Superior temporal gyrus (tissue), 1 donor: Measurements from ENCODE around the gene TNFRSF18.

Source experiments
- DNase-seq: peaks from one replicate; pipeline ENCODE4 v3.0.0-alpha.2; 2016; ENCODE audit errors: extremely low spot score

The TNFRSF18 gene

GRCh38 chr1:1213345-1214265 is 7.2 kb upstream of the TNFRSF18 start, which contains the start of gene TNFRSF4:
Gene TNFRSF4 (minus strand): TSS chr1:1214153. CDS start chr1:1214127, 26 bp downstream.
- DNase-seq = no peak

DNA sequence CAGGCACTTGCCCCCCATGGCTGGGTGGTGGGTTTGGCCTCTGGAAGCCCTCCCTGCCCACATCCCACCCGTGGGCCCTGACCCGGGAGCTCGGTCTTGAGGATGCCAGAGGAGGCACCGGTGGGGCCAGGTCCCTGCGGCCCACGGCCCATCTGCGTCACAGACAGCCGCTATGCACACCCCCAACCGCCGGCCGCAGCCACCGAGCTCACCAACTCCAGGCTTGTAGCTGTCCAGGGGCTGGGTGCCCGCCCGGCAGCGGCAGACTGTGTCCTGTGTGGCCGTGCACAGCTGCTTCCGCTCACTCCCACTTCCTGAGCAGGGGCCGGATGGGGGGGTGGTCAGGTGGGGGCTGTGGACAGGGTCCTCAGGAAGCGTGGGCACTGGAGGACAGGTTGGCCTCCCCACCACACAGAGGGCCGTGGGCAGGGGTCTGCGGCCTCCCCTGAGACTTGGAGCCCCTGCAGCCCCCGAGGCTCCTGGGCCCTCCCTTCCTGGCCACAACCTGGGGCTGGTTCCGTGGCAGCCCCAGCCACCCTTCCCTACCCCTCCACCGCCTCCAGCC is 6.5 kb upstream of the TNFRSF18 start:
- no peak for DNase-seq

- no peak for DNase-seq
These were observed 5.4 kb upstream of the TNFRSF18 start for GRCh38 chr1:1211541-1212441.

GRCh38 chr1:1210726-1211540 is 4.5 kb upstream of the TNFRSF18 start:
- DNase-seq = no peak

DNA sequence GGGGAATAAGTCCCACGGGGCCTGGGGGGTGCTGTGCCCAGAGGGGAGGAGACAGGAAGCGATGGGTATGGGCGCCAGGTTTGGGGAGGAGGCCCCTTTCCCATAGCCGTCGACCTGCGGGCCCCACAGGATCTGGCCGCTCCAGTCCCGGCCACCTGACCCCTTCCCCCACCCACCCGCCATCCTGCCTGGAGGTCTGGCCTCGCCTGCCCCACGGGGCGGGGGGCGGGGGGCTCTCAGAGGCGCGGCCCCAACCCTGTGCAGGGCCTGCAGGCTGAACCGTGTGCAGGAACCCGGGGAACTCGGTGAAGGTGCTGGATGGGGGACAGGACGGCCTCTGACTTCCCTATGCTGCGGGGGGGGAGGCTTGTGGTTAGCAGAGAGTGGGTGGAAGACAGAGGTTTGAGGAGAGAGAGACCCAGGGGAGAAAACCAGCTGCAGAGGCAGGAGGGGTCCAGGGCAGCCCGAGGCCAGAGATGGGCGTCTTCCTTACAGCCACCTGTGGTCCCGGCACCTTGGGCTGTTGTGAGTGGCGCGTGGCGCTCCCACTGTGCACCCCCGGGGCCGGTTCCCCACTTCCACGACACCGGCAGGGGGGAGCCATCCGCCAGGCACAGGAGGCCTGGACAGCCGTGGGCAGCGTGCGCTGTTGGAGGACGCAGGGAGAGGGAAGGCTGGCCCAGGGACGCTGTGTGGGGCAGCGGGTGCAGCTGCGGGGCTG is 2.5 kb upstream of the TNFRSF18 start:
- no peak for DNase-seq

GRCh38 chr1:1207571-1207892 is 1.1 kb upstream of the TNFRSF18 start:
- no peak for DNase-seq

GRCh38 chr1:1206966-1207531 is 657 bp upstream of the TNFRSF18 start:
- no peak for DNase-seq

GRCh38 chr1:1205769-1206375 is 520 bp downstream of the TNFRSF18 start:
- DNase-seq = no peak

GRCh38 chr1:1204998-1205768 is 1.2 kb downstream of the TNFRSF18 start:
- no peak for DNase-seq

DNA sequence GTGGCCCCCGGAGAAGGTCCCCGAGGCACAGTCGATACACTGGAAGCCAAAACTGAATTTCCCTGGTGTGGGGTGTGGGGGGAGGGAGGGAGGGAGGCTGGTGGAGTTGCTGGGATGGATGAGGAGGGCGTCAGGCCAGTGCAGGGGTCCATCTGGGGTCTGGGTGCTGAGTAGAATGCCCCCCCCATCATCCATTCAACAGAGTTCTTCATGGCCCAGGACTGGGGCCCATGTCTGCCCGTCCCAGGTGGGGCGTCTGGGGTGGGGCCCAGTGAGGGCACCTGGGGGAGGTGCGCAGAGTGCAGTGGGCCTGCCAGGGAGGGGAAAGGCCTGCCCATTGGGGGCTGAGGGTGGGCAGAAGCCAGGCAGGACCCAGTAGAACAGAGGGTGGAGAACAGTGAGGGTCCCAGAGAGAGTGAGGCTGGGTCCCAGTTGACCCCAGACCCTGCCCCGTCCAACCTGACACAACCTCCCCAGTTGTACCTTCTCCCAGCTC is 1.9 kb downstream of the TNFRSF18 start:
- DNase-seq = no peak

GRCh38 chr1:1203561-1204424 is 2.6 kb downstream of the TNFRSF18 start:
- no peak for DNase-seq

DNA sequence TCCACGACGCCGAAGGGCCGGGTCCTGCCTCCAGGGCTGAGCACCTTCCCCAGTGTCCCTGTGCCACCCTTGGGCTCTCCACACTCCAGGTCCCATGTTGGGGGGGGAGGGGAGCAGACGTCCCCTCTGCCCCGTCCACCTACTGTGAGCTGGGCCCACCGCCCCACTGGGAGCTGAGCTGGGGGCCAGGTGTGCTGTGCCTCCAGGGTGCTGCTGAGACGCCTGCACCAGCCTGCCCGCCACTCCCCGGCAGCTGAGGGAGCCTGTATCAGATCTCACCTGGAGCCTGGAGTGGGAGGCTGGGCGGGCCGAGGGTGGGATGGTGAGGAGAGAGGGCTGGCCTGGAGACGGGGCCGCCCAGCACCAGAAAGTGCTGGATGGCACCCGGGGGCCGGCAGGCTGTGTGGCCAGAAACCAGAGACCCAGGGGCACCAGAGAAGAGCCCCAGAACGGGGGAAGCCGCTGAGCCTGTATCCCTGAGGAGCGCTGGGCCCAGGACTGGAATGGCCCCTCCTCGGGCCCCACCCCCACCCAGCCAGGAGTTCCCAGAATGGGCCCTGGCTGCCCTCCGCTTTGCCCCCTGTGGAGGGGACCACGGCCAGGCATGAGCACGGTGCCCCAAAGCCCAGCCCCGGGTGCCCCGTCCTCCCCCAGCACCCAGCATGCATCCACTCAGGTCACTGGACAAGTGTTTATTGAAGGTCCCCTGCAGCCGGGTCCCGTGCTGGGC is 3.4 kb downstream of the TNFRSF18 start:
- DNase-seq = no peak

DNA sequence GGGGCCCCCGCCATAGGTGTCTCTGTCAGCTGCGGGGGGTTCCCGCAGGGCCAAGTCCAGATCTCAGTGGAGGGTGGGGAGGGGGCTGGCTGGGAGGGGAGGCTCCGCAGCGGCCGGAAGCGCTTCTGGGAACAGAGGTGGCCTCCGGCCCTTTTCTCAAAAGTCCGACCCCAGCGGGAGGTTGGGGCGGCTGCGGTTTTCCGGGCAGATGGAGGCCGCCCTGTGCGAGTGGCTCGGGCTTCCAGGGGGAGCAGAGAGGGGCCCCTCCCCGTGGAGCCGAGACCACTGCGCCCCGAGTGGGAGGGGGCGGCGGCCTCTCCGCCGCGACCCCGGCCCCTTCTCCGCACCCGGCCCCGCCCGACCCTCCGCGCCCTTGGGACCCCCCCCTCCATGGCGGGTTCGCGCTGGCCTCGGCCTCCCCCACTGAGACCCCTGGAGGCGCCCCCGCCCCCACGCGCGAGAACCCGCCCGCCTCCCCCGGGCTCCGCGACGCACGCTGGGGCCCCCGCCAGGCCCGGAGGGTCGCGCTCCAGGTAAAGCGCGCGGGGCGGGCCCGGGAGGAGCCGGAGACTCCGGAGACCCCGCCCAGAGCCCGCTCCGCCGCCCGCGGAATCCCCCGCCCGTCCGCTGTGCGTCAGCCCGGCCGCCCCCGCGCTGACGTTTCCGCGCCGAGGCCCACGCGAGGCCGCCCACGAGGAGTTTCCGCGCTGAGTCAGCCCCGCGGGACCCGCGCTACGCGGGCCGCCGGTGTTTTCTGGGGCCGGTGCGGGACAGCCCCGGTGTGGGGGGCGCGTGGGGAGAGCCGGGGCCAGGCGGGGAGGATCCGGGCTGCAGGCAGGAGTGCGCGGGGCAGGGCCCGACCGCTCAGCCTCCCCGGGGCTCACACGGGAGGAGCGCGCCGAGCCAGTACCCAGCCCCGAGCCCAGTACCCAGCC is 5.2 kb downstream of the TNFRSF18 start:
- DNase-seq = no peak

- DNase-seq = no peak
These were observed 6.2 kb downstream of the TNFRSF18 start for GRCh38 chr1:1199961-1200875.
